GM23338 (cell line): ENCODE data around the gene EYS. TPM values are rescaled to one million over a fixed set of nuclear protein-coding genes. Genes with fewer than 3 reads are reported as not detected.

ENCODE experiments used
- ATAC-seq: fragments of 200-7000 bp; cut with Tn5 transposase; 3 replicates; pipeline ENCODE4 v1.9.1; 2020
- DNase-seq: peaks from one replicate; pipeline ENCODE4 v3.0.0-alpha.2; 2015; ENCODE audit warnings: low spot score
- H2AFZ ChIP-seq: fragments of 200-600 bp; sonication (generic); 2 replicates; pipeline ENCODE4 v1.8.0; 2016; ENCODE audit warnings: antibody characterized with exemption, mild to moderate bottlenecking, moderate library complexity
- H3F3A ChIP-seq: fragments of 200-600 bp; sonication (generic); replicated peaks from 2 replicates; pipeline ENCODE4 v1.8.0; 2017; ENCODE audit warnings: antibody characterized with exemption, mixed run types, low read depth
- H3K27ac ChIP-seq: fragments of 200-600 bp; sonication (generic); 2 replicates; pipeline ENCODE4 v1.6.1; 2016; ENCODE audit warnings: low read depth
- H3K27me3 ChIP-seq: fragments of 200-600 bp; sonication (generic); 2 replicates; pipeline ENCODE4 v1.8.0; 2016; ENCODE audit warnings: mild to moderate bottlenecking, mixed run types, moderate library complexity; ENCODE audit not compliant: insufficient read depth
- H3K36me3 ChIP-seq: fragments of 200-600 bp; sonication (generic); 2 replicates; pipeline ENCODE4 v1.8.0; 2016; ENCODE audit warnings: mild to moderate bottlenecking; ENCODE audit not compliant: insufficient read depth
- H3K4me1 ChIP-seq: fragments of 200-600 bp; sonication (generic); 2 replicates; pipeline ENCODE4 v1.8.0; 2016; ENCODE audit warnings: mild to moderate bottlenecking, moderate library complexity; ENCODE audit not compliant: insufficient read depth
- H3K4me2 ChIP-seq: fragments of 200-600 bp; sonication (generic); 2 replicates; pipeline ENCODE4 v1.7.1; 2017; ENCODE audit warnings: mixed run types
- H3K4me3 ChIP-seq: fragments of 200-600 bp; sonication (generic); 2 replicates; pipeline ENCODE4 v1.6.1; 2016; ENCODE audit warnings: mixed run types
- H3K79me2 ChIP-seq: fragments of 200-600 bp; sonication (generic); replicated peaks from 2 replicates; pipeline ENCODE4 v1.8.0; 2017; ENCODE audit warnings: mild to moderate bottlenecking; ENCODE audit not compliant: insufficient read depth
- H3K9me2 ChIP-seq: fragments of 200-600 bp; sonication (generic); 2 replicates; pipeline ENCODE4 v1.8.0; 2017; ENCODE audit not compliant: insufficient read depth
- H4K20me1 ChIP-seq: fragments of 200-600 bp; sonication (generic); replicated peaks from 2 replicates; pipeline ENCODE4 v1.8.0; 2017; ENCODE audit warnings: mild to moderate bottlenecking; ENCODE audit not compliant: insufficient read depth
- H3K27ac Mint-ChIP-seq: 2 replicates; pipeline ENCODE4 v1.8.0; 2020; ENCODE audit warnings: inconsistent platforms, mild to moderate bottlenecking, moderate library complexity, mixed read lengths
- H3K27me3 Mint-ChIP-seq: 3 replicates; pipeline ENCODE4 v1.8.0; 2022; ENCODE audit warnings: low read depth, mild to moderate bottlenecking, moderate library complexity, mixed read lengths, inconsistent platforms; ENCODE audit not compliant: insufficient read depth, poor library complexity
- H3K36me3 Mint-ChIP-seq: 3 replicates; pipeline ENCODE4 v1.8.0; 2021; ENCODE audit warnings: low read depth, mild to moderate bottlenecking, inconsistent platforms, moderate library complexity, mixed read lengths
- H3K4me1 Mint-ChIP-seq: 3 replicates; pipeline ENCODE4 v1.8.0; 2020; ENCODE audit warnings: mild to moderate bottlenecking, inconsistent platforms, mixed read lengths
- H3K4me3 Mint-ChIP-seq: 3 replicates; pipeline ENCODE4 v1.8.0; 2021; ENCODE audit warnings: moderate library complexity, mild to moderate bottlenecking, inconsistent platforms, mixed read lengths
- H3K9me3 Mint-ChIP-seq: 3 replicates; pipeline ENCODE4 v1.8.0; 2020; ENCODE audit warnings: moderate library complexity, mild to moderate bottlenecking, inconsistent platforms, mixed read lengths
- CREB1 ChIP-seq: fragments of 250-450 bp; sonication (Bioruptor Pico); IDR thresholded peaks from 2 replicates; pipeline ENCODE4 v1.5.0; 2020; ENCODE audit warnings: low read depth, mild to moderate bottlenecking, moderate library complexity
- EZH2 ChIP-seq: fragments of 200-600 bp; sonication (generic); IDR thresholded peaks from one replicate; pipeline ENCODE4 v1.8.0; 2017; ENCODE audit warnings: antibody characterized with exemption, mild to moderate bottlenecking, low read depth; ENCODE audit not compliant: unreplicated experiment
- EZH2phosphoT487 ChIP-seq: fragments of 200-600 bp; sonication (generic); IDR thresholded peaks from one replicate; pipeline ENCODE4 v1.8.1; 2018; ENCODE audit warnings: antibody characterized with exemption; ENCODE audit not compliant: unreplicated experiment
- JUNB ChIP-seq: IDR thresholded peaks from one replicate; pipeline ENCODE4 v1.6.1; 2016; ENCODE audit warnings: antibody characterized with exemption; ENCODE audit not compliant: unreplicated experiment
- NANOG ChIP-seq: IDR thresholded peaks from 2 replicates; pipeline ENCODE4 v1.6.1; 2016; ENCODE audit warnings: antibody characterized with exemption, borderline replicate concordance
- POLR2AphosphoS5 ChIP-seq: IDR thresholded peaks from 2 replicates; pipeline ENCODE4 v1.6.1; 2016; ENCODE audit warnings: antibody characterized with exemption, low read depth
- STAT1 ChIP-seq: IDR thresholded peaks from one replicate; pipeline ENCODE4 v1.6.1; 2016; ENCODE audit warnings: antibody characterized with exemption; ENCODE audit not compliant: unreplicated experiment
- ZNF114 ChIP-seq: fragments of 250-450 bp; sonication (Bioruptor Pico); IDR thresholded peaks from 2 replicates; pipeline ENCODE4 v1.5.0; 2020; ENCODE audit warnings: mild to moderate bottlenecking, moderate library complexity
- ZNF331 ChIP-seq: fragments of 250-450 bp; sonication (Bioruptor Pico); IDR thresholded peaks from 2 replicates; pipeline ENCODE4 v1.5.0; 2020; ENCODE audit warnings: low read depth, mild to moderate bottlenecking, moderate library complexity
- ZNF462 ChIP-seq: fragments of 250-450 bp; sonication (Bioruptor Pico); IDR thresholded peaks from 2 replicates; pipeline ENCODE4 v1.5.0; 2020; ENCODE audit warnings: mild to moderate bottlenecking, moderate library complexity
- polyA plus RNA-seq: library from polyadenylated mRNA; unstranded; fragments of >200 nt; fragmentation: Nextera tagmentation; extraction: Ambion mirVana; gene quantifications from 2 replicates; pipeline ENCODE4 v1.2.1, GENCODE V29; 2016
- total RNA-seq: library from RNA; depleted of rRNA; stranded (reverse); fragments of >200 nt; shearing (Covaris generic); gene quantifications from 2 replicates; pipeline ENCODE4 v1.2.3, GENCODE V29; 2014
- TF ChIP-seq, protein P1 (sequence below): IDR thresholded peaks from 2 replicates; pipeline ENCODE4 v1.6.1; 2016; ENCODE audit warnings: antibody characterized with exemption
- TF ChIP-seq, protein P2 (sequence below): IDR thresholded peaks from one replicate; pipeline ENCODE4 v1.6.1; 2018; ENCODE audit warnings: antibody characterized with exemption; ENCODE audit not compliant: unreplicated experiment

EYS gene
- total and polyA plus RNA-seq, 2 experiments from 2014 or later = 0.38 to 0.52 TPM

DNA sequence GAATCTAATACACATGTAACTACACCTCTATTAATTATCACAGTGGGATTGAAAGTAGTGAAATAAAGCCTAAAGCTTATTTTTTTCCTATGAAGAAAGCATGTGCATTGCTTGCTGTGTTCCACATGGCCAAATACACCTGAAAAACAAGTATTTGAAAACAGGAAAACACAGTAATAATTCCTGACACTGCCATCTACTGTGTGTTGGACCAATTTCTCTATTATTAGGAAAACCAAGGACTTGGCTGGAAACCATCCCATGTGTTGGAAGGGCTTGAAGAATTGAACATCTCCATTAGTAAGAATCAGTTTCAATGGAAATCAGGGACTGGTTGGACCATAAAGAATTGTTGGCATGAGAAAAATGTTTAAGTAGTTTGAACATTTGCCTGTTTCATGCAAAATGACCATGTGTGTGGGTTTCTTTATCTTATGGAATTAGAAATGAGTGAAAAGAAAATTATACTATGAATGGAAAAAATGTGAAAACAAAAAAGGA, 1947.4 kb downstream of the EYS start (continued):
- TF ChIP-seq ZNF462 (CRISPR knock-in tag) = no peak
- TF ChIP-seq, protein P1, sequence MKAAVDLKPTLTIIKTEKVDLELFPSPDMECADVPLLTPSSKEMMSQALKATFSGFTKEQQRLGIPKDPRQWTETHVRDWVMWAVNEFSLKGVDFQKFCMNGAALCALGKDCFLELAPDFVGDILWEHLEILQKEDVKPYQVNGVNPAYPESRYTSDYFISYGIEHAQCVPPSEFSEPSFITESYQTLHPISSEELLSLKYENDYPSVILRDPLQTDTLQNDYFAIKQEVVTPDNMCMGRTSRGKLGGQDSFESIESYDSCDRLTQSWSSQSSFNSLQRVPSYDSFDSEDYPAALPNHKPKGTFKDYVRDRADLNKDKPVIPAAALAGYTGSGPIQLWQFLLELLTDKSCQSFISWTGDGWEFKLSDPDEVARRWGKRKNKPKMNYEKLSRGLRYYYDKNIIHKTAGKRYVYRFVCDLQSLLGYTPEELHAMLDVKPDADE = no peak
- TF ChIP-seq NANOG = no peak
- no peak for TF ChIP-seq STAT1
- TF ChIP-seq EZH2phosphoT487 = no peak
- no peak for TF ChIP-seq POLR2AphosphoS5

GRCh38 chr6:63757826-63758225, 1949.2 kb downstream of the EYS start:
- Histone ChIP-seq H3K9me2 (no peaks in the 10 kb centered on the region), H3K4me1 (no peaks in the 10 kb centered on the region), H3K4me2 (no peak overlapping the region), H4K20me1 (no peaks in the 10 kb centered on the region), H3K4me3 (no peak overlapping the region), H3F3A (no peaks in the 10 kb centered on the region), H3K79me2 (no peaks in the 10 kb centered on the region), H3K27ac (no peak overlapping the region), H3K36me3 (no peaks in the 10 kb centered on the region), H2AFZ (no peak overlapping the region), H3K27me3 (no peaks in the 10 kb centered on the region)
- no peak overlapping the region for H3K27ac Mint-ChIP-seq
- peaks cover 24% of the 10 kb centered on the region; the same call in 2 of the 3 replicates for H3K36me3 Mint-ChIP-seq
- peaks cover 28% of the 10 kb centered on the region for H3K9me3 Mint-ChIP-seq
- ATAC-seq = no peak
- no peaks in the 10 kb centered on the region for H3K4me1 Mint-ChIP-seq
- DNase-seq = no peak
- no peaks in the 10 kb centered on the region for H3K27me3 Mint-ChIP-seq
- H3K4me3 Mint-ChIP-seq = no peak overlapping the region
- TF ChIP-seq STAT1 (no peak), CREB1 (CRISPR knock-in tag) (no peak), JUNB (no peak), NANOG (no peak), ZNF114 (CRISPR knock-in tag) (no peak), EZH2 (no peak), ZNF331 (no peak)
- TF ChIP-seq, protein P2, sequence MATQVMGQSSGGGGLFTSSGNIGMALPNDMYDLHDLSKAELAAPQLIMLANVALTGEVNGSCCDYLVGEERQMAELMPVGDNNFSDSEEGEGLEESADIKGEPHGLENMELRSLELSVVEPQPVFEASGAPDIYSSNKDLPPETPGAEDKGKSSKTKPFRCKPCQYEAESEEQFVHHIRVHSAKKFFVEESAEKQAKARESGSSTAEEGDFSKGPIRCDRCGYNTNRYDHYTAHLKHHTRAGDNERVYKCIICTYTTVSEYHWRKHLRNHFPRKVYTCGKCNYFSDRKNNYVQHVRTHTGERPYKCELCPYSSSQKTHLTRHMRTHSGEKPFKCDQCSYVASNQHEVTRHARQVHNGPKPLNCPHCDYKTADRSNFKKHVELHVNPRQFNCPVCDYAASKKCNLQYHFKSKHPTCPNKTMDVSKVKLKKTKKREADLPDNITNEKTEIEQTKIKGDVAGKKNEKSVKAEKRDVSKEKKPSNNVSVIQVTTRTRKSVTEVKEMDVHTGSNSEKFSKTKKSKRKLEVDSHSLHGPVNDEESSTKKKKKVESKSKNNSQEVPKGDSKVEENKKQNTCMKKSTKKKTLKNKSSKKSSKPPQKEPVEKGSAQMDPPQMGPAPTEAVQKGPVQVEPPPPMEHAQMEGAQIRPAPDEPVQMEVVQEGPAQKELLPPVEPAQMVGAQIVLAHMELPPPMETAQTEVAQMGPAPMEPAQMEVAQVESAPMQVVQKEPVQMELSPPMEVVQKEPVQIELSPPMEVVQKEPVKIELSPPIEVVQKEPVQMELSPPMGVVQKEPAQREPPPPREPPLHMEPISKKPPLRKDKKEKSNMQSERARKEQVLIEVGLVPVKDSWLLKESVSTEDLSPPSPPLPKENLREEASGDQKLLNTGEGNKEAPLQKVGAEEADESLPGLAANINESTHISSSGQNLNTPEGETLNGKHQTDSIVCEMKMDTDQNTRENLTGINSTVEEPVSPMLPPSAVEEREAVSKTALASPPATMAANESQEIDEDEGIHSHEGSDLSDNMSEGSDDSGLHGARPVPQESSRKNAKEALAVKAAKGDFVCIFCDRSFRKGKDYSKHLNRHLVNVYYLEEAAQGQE = no peak
- TF ChIP-seq, protein P1 = no peak
